ENCODE measurements around the gene CORO7.
"Not testable (repeated sequence)": the region's sequence is repeated elsewhere in the genome, so short reads cannot be mapped to it uniquely, and the experiment has no call there.

Gene CORO7

GRCh38 chr16:4349332-4349731, 67.1 kb downstream of the CORO7 start:
- no peak for DNase-seq

GRCh38 chr16:4347765-4348509, 68.5 kb downstream of the CORO7 start:
- DNase-seq = no peak

DNA sequence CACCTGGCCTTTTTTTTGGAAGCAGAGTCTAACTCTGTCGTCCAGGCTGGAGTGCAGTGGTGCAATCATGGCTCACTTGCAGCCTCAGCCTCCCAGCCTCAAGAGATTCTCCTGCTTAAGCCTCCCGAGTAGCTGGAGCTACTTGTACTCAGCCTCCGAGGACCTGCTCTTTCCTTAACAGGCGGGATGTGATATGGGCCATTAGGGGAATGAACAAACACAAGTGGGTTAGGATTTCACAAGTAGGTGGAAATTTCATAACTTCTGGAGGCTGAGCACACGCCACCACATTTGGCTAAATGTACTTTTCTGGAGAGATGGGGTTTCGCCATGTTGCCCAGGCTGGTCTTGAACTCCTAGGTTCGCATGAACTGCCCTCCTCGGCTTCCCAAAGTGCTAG, 69.4 kb downstream of the CORO7 start:
- DNase-seq = no peak

DNA sequence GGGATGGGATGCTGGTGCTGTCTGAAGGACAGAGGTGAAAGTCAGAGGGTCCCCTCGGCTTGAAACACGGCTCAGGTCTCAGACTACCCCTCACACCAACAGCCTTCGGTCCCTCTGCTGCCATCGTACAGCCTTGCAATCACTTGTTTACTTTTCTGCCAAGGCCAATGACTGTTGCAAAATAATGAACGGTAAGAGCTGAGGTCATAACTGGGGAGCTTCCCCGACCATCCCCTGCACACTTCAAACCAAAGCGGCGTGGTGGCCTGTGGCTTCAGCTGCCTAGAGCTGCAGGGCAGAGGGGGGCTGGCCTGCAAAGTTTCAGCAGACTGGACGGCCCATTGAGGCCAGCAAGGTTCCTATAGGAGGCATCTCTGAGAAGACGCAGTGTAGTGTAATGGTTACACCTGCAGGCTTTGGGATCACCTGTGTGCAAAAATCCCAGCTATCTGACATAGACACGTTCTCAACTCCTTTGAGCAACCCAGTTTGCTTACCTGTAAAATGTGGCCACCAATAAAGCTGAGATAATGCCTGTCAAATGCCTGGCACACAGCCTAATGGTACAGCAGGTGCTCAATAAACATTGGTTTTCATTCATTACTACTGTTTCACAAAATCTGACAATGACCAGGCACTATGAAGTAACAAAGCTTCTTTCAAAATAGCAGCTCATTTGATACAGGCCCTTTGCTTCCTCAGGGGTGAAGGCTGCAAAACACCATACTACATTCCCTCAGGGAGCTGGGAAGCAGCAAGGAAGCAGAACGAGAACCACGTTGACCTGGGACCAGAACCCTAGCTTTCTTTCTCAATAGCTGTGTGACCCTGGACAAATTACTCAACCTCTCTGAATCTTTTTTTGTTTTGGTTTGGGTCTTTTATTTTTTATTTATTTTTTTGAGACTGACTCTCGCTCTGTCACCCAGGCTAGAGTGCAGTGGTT, 70.3 kb downstream of the CORO7 start:
- no peak for DNase-seq

- no peak for DNase-seq
Observed at GRCh38 chr16:4344983-4345835, 71.2 kb downstream of the CORO7 start.

GRCh38 chr16:4344300-4344982, 72.0 kb downstream of the CORO7 start:
- not testable (repeated sequence) for DNase-seq

DNA sequence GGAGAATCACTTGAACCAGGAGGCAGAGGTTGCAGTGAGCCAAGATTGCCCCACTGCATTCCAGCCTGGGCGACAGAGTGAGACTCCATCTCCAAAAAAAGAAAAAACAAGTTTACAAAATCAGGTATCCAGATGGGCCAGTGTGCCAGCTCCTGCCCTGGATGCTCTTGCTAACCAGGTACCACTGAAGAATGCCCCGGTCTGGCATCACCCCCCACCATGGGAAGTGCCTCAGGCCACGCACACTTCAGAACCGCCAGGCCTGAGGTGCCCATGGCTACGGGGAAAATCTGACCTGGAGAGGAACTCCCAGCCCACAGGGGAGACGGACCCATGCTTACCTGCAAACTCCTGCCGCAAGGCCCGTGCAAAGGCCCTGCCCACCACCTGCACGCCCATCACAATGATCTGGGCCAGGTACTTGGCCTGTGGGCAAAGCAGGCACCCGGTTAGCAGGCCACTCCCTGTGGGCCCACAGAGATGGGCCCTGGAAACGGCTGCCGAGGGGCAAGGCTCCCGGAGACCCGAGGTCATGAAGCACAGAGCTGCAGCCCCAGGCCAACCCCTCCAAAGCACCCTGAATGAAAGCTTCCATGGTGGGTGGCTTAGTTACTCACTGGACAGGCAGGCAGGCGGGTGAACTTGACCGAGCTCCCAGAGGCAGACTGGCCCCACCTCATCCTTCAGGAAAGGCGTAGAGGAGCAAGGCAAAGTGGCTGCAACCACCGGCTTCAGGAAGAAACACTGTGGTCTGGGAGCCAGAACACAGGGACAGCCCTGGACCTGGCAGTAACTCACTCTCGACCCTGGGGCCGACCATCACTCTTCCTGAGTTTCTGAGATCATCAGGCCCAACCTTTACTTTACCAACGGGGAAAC, 73.3 kb downstream of the CORO7 start:
- no peak for DNase-seq

DNA sequence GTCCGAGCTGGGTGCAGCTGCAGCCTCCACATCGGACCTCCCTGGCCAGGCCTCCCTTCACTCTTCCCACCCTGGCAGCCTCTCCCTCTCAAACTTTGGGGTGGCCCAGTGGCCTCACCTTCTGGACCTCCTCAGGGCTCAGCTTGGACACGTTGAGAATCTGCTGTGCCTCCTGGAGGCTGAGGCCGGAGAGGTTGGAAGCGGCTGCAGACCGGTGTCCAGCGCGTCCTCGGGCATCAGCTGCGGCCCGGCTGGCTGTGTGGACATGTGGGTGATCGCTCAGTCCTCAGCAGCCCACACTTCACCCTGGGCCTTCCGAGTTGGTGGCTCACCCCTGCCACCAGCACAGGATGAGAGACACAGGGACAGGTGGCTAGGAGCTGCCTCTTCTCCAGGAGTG, 75.1 kb downstream of the CORO7 start:
- no peak for DNase-seq

GRCh38 chr16:4340443-4340842, 76.0 kb downstream of the CORO7 start:
- DNase-seq = no peak

DNA sequence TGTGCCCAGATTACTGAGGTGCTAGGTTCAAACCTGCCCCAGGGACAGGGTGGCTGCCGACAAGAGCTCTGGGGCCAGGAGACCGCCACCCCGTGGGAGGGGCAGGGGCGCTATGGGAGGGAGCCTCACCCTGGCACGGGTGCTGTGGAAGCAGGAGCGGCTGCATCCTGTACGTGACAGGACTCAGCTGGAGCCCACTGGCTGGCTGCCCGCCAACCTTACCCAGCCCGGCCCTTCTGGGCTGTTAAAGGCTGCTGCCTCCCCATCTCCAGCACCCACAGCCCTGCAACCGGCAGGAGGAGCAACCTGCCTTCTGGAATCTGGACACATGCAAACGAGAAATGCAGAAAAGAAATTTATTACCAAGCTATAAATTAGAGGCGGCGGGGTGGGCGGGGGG, 76.5 kb downstream of the CORO7 start:
- DNase-seq = no peak

- no peak for DNase-seq
Observed at GRCh38 chr16:4339455-4339854, 76.9 kb downstream of the CORO7 start.

GRCh38 chr16:4338712-4339299, 77.6 kb downstream of the CORO7 start:
- DNase-seq = no peak

DNA sequence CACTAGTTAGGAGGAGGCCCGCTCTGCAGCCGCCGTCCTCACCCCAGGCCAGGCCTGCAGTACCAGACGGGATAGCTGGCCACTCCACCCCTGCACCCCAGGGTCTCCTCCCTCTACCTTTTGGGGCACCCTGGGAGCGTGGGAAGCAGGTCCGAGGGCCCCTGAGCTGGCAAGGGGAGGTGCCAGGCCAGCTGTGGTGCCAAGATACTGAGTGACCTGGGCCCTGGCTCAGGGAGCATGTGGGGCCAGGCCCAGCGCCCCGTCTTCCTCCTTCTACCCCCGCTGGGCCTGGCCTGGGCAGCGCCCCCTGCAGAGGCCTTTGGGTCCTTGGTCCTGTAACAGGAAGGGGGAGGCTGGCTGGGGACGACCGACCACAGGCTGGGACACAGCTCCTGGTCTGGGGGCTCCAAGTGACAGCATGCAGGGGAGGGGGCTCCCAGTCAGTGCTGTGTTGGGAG, 78.2 kb downstream of the CORO7 start:
- DNase-seq = no peak

GRCh38 chr16:4337540-4338088, 78.8 kb downstream of the CORO7 start:
- DNase-seq = no peak

DNA sequence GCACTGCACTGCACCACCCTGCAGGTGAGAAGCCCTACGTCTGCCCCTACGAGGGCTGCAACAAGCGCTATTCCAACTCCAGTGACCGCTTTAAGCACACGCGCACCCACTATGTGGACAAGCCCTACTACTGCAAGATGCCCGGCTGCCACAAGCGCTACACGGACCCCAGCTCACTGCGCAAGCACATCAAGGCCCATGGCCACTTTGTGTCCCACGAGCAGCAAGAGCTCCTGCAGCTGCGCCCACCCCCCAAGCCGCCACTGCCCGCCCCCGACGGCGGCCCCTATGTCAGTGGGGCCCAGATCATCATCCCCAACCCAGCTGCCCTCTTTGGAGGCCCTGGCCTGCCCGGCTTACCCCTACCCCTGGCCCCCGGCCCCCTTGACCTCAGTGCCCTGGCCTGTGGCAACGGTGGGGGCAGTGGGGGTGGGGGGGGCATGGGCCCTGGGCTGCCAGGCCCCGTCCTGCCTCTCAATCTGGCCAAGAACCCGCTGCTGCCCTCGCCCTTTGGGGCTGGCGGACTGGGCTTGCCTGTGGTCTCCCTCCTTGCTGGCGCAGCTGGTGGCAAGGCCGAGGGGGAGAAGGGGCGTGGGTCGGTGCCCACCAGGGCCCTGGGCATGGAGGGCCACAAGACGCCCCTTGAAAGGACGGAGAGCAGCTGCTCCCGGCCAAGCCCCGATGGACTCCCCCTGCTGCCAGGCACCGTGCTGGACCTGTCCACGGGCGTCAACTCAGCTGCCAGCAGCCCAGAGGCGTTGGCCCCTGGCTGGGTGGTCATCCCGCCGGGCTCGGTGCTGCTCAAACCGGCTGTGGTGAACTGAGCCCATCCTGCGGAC, 79.5 kb downstream of the CORO7 start:
- DNase-seq = no peak

DNA sequence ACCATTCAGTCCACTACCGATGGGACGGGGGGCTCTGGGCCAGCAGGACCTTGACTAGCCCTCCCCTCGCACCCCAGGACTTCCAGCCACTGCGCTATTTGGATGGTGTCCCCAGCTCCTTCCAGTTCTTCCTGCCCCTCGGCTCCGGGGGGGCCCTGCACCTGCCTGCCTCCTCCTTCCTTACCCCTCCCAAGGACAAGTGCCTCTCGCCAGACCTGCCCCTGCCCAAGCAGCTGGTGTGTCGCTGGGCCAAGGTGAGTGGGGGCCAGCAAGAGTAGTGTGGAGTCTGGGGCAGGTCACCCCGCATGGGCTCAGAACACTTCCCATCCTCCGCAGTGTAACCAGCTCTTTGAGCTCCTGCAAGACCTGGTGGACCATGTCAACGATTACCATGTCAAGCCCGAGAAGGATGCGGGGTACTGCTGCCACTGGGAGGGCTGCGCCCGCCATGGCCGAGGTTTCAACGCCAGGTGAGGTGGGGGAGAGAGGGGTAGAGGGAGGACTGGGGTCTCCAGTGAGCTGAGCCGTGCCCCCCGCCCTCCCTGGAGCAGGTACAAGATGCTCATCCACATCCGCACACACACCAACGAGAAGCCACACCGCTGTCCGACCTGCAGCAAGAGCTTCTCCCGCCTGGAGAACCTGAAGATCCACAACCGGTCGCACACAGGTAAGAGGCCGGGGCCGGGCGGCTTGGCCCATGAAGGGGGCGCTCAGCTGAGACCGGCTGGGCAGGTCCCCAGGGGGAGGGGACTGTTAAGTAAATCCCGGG, 81.5 kb downstream of the CORO7 start:
- no peak for DNase-seq

- not testable (repeated sequence) for DNase-seq
Observed at GRCh38 chr16:4333714-4334113, 82.7 kb downstream of the CORO7 start.

DNA sequence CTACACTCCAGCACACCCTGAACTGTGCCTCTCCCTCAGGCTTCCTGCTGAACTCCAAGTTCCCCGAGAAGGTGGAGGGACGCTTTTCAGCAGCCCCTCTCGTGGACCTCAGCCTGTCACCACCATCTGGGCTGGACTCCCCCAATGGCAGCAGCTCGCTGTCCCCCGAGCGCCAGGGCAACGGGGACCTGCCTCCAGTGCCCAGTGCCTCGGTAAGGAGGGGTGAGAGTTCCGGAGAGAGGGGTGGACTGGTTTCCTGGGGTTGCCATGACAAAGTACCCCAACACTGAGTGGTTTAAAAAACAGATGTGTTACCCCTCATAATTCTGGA, 83.1 kb downstream of the CORO7 start:
- DNase-seq = no peak

All from stimulated activated CD4-positive, alpha-beta T cell treated with anti-CD3 and anti-CD28 coated beads, Interleukin-15, amount 100 ng/mL, for 24 hours (primary cell).